ENCODE data around the gene PDE4D.
"Not testable (repeated sequence)": the region's sequence is repeated elsewhere in the genome, so short reads cannot be mapped to it uniquely, and the experiment has no call there.

PDE4D gene

GRCh38 chr5:58969253-58969652 is 924.3 kb downstream of the PDE4D start:
- DNase-seq (ENCODE audit: low read depth), result no peak

- no peak for DNase-seq (ENCODE audit: low read depth)
Observed at GRCh38 chr5:58968350-58968749, 925.2 kb downstream of the PDE4D start.

GRCh38 chr5:58967597-58968281 is 925.8 kb downstream of the PDE4D start:
- DNase-seq (ENCODE audit: low read depth), result no peak

- no peak for DNase-seq (ENCODE audit: low read depth)
Observed at GRCh38 chr5:58965677-58966414, 927.7 kb downstream of the PDE4D start.

GRCh38 chr5:58963821-58964220 is 929.7 kb downstream of the PDE4D start:
- DNase-seq (ENCODE audit: low read depth), result no peak

- DNase-seq (ENCODE audit: low read depth), result no peak
Observed at GRCh38 chr5:58963361-58963760, 930.2 kb downstream of the PDE4D start.

- DNase-seq (ENCODE audit: low read depth), result no peak
Observed at GRCh38 chr5:58961631-58962280, 931.8 kb downstream of the PDE4D start.

GRCh38 chr5:58958701-58959100 is 934.8 kb downstream of the PDE4D start:
- DNase-seq (ENCODE audit: low read depth), result no peak

- not testable (repeated sequence) for DNase-seq (ENCODE audit: low read depth)
Observed at GRCh38 chr5:58953218-58953617, 940.3 kb downstream of the PDE4D start.

GRCh38 chr5:58950224-58950623 is 943.3 kb downstream of the PDE4D start:
- DNase-seq (ENCODE audit: low read depth), result no peak

- no peak for DNase-seq (ENCODE audit: low read depth)
Observed at GRCh38 chr5:58946230-58946629, 947.3 kb downstream of the PDE4D start.

- peak; percentile 31 for DNase-seq (ENCODE audit: low read depth)
Observed at GRCh38 chr5:58944221-58944620, 949.3 kb downstream of the PDE4D start.

- peak; percentile 41 for DNase-seq (ENCODE audit: low read depth)
Observed at GRCh38 chr5:58940446-58940845, 953.1 kb downstream of the PDE4D start.

GRCh38 chr5:58939664-58940063 is 953.9 kb downstream of the PDE4D start:
- DNase-seq (ENCODE audit: low read depth), result no peak

- DNase-seq (ENCODE audit: low read depth), result no peak
Observed at GRCh38 chr5:58938563-58939424, 954.7 kb downstream of the PDE4D start.

GRCh38 chr5:58937031-58937681 is 956.4 kb downstream of the PDE4D start:
- DNase-seq (ENCODE audit: low read depth), result no peak

GRCh38 chr5:58934629-58935097 is 958.9 kb downstream of the PDE4D start:
- no peak for DNase-seq (ENCODE audit: low read depth)

- peak; percentile 22 for DNase-seq (ENCODE audit: low read depth)
Observed at GRCh38 chr5:58933891-58934628, 959.5 kb downstream of the PDE4D start.

GRCh38 chr5:58932057-58932612 is 961.4 kb downstream of the PDE4D start:
- DNase-seq (ENCODE audit: low read depth), result no peak

GRCh38 chr5:58930520-58930919 is 963.0 kb downstream of the PDE4D start:
- no peak for DNase-seq (ENCODE audit: low read depth)

Data from iris pigment epithelial cell (primary cell).